GM12872 (cell line): Measurements from ENCODE around the gene OR4M1.
"Not testable (repeated sequence)": the region's sequence is repeated elsewhere in the genome, so short reads cannot be mapped to it uniquely, and the experiment has no call there.

Experiments used
- CTCF ChIP-seq: IDR thresholded peaks from 3 replicates; pipeline ENCODE4 v1.5.1; 2011; ENCODE audit warnings: low read depth, mild to moderate bottlenecking, low read length, moderate library complexity; ENCODE audit not compliant: insufficient read depth

OR4M1 gene, protein sequence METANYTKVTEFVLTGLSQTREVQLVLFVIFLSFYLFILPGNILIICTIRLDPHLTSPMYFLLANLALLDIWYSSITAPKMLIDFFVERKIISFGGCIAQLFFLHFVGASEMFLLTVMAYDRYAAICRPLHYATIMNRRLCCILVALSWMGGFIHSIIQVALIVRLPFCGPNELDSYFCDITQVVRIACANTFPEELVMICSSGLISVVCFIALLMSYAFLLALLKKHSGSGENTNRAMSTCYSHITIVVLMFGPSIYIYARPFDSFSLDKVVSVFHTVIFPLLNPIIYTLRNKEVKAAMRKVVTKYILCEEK

DNA sequence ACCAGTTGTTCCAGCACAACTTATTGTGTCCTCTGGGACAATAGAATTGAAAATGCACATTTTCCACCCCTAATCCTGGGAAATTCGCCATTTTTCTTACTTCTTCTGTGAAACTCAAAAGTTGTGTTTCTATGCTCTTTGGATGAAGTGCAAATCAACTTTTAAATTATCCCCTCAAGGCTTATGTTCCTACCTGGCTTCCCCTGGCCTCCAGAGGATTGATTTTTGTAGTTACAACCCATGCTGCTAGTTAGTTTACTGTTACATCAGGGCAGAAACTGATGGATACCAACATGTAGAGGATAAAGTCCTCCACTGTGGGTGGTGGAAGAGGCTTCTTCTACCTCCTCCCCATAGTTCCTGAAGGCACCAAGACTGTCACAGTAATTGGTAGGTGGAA is at the start of gene OR4M1:
Gene OR4M1, plus strand, starts transcription at position 301 of the 400 bp plus-strand sequence. CDS start 6,819 bp downstream, outside the sequence.
- TF ChIP-seq CTCF, result not testable (repeated sequence)

DNA sequence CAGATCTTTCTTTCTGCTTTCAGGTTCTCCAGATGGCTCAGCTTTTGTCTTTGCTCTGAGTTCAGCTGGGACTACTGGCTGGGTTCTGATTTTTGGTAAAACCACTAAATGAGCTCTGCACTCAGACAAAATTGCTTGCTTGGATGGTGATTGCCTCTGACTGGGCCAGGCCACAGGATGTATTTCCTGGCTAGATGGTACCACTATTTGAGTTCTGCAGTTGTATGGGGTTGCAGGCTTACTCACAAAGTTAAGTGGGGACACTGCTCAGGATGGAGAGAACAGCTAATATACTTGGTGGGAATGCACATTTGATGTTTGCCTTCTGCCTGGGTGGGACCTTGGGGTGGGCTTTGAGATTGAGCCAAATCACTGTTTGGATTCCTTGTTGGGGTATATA is 43.9 kb upstream of the OR4M1 start:
- no peak for TF ChIP-seq CTCF

- no peak for TF ChIP-seq CTCF
Measured at GRCh38 chr14:19729763-19730162, 43.5 kb upstream of the OR4M1 start.

- TF ChIP-seq CTCF, result no peak
Measured at GRCh38 chr14:19743256-19743655, 30.0 kb upstream of the OR4M1 start, which contains the start of gene OR4Q3. OR4Q3 (plus strand) TSS chr14:19743571.

DNA sequence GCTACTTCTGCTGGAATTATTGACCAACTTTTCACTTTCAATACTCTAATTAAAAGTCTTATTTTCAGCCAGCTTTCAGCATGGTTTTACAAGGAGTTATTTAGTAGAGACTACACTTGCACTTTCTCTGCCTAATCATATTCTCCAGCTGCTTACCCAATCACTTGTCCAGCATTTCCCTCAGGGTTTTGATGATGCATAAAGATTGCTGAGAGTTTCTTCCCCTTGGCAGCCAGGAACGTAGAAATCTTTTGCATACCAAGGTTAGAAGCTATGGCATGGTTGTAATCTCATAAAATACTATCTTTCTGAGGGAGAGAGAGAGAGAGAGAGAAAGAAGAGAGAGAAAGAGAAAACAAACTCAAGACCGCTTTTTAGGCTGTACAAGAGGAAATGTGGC is 19.1 kb upstream of the OR4M1 start:
- TF ChIP-seq CTCF, result no peak

DNA sequence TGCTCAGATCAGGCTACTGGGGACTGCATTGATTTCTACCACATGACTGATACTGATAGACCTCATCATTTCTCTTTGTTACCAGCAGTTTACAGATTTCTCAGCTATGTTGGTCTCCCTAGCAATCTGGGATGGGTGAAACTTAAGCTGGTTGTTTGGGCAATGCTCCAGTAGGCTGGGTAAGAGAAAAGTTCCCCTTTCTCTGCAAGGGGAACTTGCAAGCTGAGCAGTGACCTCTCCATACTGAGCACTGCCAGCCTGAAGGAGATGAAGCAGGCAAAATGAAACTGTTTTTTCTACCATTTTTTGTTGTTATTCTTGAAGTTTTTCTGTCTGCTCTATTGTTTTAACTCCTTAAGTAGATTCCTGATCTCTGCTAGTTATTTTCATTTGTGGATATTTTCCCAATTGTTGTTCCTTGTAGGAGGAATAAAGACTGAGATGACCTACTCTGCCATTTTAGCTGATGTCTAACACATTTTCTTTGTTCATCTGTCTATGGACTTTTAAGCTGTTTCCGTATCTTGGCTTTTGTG is 1.3 kb upstream of the OR4M1 start:
- TF ChIP-seq CTCF, result no peak

DNA sequence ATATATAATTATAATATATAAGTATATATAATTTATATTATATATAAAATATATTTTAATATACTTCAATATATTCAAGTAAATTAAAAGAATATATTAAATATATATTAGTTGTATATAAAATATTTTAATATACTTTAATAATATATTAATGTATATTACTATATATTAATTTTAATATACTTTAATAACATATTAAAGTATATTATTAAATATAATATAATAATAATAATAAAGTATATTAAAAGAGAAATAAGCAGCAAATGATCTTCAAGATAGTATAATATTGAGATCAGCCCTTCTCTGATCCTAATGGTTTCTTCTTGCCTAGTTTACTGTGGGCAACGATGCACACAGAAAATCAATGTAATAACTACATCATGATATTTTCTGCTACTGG is 2.3 kb downstream of the OR4M1 start:
- no peak for TF ChIP-seq CTCF
